NCI-H1417 (cell line): ENCODE data around the gene CD58.
A peak's percentile ranks its signal among the peaks of the same experiment; 100 is the strongest.
"Not testable (repeated sequence)": the region's sequence is repeated elsewhere in the genome, so short reads cannot be mapped to it uniquely, and the experiment has no call there.

Source experiments
- DNase-seq, 3 experiments: peaks; one replicate each; lab custom pipeline; 2025; lab: John Stamatoyannopoulos, UW

CD58 gene, protein sequence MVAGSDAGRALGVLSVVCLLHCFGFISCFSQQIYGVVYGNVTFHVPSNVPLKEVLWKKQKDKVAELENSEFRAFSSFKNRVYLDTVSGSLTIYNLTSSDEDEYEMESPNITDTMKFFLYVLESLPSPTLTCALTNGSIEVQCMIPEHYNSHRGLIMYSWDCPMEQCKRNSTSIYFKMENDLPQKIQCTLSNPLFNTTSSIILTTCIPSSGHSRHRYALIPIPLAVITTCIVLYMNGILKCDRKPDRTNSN

DNA sequence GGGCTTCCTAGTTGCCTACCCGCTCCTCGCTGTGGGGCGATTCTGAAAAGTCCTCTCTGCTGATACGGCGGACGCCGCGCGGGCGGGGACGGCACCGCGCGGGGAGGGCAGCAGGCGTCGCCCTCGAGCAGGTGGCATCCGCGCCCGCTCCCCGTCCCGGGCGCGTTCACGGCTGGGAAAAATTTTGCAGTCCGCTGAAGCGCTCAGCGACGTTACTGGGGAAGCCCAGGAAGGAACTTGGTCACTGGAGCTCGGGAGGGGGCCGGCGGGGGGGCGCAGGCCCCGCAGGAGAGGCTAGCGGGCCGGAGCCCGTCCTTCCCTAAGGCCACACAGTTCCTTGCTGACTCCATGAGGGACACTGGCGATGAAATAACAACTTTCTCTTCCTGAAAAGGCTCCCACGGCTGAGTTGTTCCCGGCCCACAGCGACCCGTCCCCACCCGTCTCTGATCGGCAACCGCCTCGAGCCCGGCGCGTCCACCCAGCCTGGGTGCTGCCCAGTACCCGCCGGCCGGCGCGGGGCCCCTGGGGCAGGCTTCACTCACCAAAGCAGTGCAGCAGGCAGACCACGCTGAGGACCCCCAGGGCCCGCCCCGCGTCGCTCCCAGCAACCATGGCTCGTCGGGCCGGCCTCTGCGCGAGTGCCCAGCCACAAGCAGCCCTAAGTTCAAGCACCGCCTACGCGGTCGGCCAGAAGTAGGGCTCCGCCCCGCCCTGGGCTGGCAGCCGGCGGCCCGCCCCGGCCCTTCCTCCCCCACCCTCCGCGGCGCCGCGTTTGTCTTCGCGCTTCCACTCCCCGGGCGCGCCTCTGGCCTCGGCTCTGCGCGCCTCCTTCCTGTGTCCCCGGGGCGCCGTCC, at the start of gene CD58:
TSS of gene CD58 (minus strand) at position 669 of the 857 bp plus-strand sequence. CDS start at position 615, 54 bp downstream.
- DNase-seq = peak; percentile 81 to 86 (median 82)

DNA sequence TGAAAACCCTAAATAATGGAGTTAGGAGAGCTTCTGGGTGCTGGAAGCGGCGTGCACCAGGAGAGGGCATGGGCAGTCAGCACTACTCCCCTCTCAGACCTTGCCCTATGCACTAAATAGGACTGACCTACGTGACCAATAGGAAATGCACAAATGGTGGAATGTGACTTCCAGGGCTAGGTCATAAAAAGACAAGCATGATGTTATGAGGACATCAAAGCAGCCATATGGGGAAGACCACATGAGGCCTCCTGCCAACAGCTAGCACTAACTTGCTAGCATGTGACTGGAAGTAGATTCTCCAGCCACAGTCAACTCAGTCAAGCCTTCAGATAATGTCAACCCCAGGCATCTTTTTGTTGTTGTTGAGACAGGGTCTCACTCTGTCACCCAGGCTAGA, 49.6 kb upstream of the CD58 start:
- DNase-seq = not testable (repeated sequence)

DNA sequence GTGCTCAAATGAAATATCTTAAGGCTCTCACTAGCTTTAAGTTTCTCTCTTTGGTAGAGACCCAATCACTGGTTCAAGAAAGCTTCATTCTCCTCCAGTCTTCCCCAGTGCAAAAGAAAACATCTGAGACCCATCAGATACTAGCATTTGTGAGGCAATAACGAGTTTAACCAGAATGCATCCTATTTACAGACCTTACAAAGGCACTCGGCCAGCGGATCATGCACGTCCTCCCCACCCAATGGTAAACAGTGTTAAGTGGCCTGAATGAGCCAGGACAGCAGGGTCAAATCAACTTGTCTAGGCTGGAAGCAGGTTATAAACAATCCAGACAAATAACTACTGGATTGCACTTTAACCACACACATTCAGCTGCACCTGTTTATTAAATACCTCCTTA, 48.3 kb upstream of the CD58 start:
- peak in 2 of 3 experiments; percentile 16 to 70 for DNase-seq

DNA sequence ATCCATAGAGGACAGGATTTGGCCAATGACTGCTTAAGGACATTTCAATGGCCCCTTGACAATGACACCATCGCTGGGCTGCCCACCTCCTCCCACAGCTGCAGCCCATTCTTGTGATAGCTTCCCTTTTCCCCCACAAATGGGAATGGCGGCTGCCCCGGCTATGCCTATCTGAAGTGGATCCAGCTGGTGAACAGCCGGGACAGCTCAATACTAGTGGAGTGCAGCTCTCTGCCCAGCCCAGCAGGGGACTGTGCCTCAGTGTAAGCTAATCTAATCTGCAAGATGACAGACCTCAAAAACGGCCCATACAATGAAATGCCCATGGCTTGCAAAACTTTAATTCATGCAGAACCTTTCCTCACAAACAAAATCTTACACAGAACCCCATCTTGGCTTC, 47.0 kb upstream of the CD58 start:
- DNase-seq = not testable (repeated sequence)

DNA sequence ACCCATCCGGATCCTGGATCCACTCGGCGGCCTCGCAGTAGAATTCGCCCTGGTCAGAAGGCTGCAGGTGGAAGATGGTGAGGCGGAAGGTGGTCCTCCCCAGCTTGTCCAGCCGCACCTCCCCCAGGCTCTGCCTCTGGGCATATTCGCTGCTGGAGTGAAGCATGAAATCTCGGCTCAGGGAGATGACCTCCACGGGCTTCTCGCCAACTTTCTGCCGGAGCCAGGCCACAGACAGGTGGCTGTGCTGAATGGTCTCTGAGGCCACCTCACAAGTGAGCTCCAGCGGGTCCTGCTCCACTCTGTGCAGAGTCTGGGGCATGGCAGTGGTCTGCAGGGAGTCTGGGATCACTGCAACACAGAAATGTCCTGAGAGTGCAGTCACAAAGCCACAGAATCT, 43.0 kb upstream of the CD58 start:
- not testable (repeated sequence) for DNase-seq

DNA sequence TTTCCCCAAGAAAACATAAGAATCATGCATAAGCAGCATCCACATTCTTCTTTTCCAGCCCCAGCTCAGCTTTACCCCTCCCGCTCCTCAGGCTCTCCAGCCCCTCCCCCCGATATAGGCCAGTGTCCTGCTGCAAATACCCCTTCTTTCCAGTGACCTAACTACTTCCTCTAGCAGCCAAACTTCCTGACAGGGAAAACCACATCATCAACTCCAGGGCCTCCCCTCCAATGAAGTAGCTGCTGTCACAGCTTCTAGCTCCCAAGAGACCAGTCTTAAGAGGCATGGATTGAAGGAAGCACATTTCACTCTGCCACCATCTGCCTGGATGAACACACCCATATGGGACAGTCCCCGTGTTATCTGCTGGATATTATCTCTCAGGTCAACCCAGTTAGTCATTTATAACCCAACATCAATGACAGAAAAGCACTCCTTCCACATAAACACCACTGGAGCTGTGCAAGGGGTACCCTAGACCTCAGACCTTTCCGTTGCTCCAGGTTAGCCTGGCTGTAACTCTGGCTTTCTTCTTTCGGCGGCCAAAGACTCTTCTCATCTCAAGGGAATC, 39.1 kb upstream of the CD58 start:
- peak in 1 of 3 experiments; percentile 81 for DNase-seq

DNA sequence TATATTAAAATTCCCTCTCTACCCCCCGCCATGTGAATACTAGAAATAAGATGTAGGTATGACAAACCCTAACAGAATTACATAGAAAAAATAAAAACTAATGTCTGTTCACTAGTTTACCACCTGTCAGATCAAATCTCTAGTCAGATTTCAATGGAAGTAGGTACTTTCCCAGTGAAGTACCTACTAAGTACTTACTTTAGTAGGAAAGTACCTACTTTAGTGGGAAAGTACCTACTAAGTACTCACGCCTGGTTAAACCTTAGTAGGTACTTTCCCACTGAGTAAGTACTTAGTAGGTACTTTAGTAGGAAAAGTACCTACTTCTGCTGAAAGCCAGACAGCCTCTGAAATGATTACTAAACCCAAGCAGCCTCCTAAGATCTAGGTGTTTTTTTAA, 38.0 kb upstream of the CD58 start:
- not testable (repeated sequence) for DNase-seq

DNA sequence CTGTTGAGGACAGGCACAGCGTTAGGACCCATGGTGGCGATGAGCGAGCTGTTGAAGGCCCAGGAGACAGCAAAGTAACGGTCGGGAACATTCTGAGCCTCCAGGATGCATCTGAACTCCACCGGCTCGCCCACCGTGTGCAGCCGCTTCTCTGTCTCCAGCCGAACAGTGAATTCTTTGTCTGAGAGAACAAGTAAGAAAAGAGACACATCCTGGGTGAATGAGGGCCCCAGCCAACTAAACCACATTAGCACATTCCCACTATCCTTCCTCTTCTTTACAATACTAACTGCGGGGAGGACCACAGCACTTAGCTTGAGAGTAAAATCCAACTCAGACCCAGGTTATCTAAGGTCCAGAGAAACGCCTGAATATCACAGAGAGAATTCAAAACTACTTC, 37.3 kb upstream of the CD58 start:
- not testable (repeated sequence) for DNase-seq

DNA sequence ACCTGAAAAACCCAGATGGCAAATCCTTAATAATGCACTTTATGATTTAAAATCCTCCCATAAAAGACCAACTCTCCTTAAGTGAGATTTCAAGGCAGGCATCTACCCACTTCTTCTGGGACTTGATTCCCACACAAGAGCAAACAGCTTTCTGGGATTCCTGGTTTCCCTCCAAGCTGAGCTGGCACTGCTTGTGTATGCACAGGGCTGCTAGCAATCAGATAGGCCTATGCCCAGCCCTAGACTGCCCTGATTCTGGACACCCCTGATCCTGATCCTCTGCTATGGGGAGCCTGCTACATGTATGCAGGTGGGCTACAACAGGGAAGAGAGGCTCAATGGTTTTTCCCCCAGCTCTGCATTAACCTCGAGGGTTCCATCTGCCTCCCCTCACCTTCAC, 36.6 kb upstream of the CD58 start:
- not testable (repeated sequence) for DNase-seq

DNA sequence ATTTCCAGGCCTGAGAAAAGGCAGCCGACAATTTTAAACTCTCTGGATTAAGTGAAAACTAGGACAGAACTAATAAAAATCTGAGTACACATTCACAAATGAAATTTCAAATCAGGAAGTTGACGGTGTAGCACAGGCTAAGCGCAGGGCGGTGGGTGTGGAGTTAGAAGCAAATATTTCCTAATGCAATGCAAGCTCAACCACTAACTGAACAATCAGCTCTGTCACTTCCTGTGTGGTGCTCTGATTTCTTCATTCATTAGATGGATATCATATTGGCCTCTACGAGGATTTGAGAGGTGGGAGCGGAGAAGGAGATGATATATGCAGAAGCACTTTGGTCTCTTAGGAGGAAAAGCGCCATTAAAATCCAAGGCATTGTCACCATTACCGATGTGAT, 35.2 kb upstream of the CD58 start:
- not testable (repeated sequence) for DNase-seq

DNA sequence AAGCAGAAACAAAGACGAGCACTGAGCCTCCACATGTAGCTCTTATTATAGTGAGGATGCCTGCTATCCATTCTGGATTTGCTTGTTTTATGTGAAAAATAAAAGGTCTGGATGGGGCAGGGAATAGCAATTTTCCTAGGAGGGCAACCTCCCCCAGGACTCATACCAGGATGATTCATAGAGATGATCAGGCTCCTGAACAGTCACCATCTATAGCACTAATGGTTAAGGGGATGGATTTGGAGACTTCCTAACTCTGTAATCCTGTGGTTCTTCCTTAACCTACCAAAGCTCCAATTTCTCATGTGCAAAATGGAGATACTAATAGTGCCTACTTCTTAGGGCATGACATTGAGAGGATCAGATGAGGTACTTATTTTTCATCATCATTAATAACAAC, 34.5 kb upstream of the CD58 start:
- DNase-seq = no peak

DNA sequence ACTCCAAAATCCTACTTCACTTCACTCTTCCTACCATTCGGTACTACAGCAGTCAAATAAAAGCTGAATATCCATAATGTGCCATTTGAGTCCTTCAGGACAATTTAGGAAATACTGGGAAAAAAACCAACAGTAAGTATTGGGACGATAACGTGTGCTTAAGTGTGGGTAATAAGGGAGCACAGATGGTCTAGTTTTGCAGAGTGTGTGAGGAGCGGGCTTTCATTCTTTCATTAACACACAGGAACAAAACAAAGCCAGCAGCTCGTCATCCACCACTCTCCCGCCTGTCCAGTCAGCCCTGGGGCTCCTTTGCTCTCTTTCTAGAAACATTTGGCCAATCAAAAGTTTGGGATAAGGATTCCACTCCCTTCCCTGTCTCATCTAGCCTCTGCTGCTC, 33.6 kb upstream of the CD58 start:
- DNase-seq = not testable (repeated sequence)

DNA sequence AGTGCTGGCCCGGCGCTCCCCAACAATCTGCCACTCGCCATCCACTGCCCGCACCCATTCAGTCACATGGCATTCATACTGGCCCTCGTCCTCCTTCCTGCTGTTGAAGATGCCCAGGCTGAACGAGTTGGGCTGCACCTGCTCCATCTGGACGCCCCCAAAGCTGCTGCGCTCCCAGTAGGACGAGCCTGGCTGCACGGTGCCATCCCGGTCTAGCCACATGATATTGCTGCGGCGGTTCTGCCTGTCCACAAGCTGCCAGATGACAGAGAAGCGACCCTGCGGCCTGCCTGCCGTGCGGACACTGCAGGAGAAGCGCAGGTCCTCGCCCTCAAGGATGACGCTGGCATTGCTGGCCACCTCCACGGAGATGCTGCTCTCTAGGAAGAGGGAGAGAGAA, 32.8 kb upstream of the CD58 start:
- DNase-seq = not testable (repeated sequence)

DNA sequence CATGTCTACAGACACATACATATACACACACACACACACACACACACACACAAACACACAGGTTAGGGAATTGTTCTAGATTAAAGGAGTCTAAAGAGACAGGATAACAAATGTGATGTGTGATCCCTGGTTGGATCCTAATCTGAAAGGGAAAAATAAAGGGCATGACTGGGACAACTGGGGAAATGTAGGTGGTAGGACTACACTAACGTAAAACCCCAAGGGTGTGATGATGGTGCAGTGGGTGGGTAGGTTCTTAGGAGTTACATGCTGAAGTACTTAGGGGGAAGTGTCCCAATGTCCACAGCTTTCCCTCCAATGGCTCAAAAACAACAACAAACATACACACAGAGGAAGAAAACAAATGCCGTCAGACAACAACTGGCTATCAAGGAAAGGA, 28.5 kb upstream of the CD58 start:
- DNase-seq = not testable (repeated sequence)

DNA sequence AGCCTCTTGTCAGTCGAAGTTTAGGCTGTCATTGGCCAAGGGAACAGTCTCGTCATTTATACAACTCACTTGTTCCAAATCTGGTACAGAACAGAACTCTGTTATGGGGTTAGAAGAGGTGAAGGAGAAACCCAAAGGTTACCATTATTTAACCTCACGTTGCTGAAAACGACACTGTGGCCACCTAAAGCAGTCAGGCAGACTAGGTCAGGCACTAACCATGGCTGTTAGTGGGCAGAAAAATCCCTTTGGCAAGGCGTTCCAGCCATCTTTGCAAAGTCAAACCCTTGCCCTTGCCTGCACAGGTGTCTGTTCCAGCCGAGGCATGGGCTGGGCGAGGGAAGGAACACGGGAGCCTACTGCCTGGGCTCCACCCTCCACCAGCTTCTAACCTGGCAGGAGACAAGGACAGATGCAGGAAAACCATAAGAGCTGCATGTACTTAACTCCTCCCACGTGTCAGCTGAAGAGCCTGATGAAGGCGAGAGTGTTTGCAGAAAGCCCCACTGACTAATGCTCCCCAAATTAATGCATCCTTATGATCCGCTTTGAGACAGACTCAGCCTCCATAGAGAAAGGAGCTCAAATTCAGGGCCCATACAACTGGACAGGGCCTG, 27.7 kb upstream of the CD58 start:
- peak in 1 of 3 experiments; percentile 34 for DNase-seq

DNA sequence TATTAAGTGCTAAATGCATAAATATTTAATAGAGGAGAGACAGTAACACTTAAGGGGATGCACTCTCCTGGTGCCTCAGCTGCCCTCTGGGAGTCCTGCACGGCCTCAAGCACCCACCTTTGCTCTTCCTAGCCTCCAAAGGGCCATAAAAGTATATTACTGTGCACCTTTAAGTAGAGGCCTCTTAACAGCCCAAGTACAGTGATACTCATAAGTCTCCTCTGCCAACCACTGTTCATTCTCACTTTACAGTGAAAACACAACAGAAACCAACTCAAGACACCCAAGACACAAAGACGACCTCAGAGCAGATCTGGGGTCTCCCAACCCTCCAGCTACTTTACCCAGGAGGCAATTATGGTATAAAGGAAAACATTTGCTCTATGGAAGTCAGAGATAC, 26.6 kb upstream of the CD58 start:
- not testable (repeated sequence) for DNase-seq

DNA sequence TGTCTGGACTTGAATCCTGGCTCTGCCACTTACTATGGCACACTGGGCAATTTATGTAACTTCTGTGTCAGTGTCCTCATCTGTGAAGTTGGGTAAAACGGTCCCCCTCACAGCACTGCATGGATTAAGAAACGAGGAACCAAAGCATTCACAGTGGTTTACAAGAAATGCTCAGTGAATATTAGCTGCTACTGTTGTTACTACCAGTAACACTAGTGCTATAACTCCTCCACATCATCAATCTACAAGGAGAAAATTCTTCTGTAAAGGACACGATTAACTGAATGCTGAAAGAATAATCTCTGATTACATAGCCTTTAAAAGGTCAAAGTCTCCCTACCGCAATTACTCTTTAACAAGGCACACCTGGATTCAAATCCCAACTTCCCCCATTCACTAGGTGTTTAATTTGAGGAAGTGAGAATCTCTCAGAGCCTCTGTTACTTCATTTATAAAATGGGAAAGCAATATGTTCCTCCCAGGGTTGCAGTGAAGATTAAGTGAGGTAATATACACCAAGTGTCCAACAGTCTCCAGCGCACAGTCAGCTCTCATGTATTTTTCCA, 26.0 kb upstream of the CD58 start:
- not testable (repeated sequence) for DNase-seq

DNA sequence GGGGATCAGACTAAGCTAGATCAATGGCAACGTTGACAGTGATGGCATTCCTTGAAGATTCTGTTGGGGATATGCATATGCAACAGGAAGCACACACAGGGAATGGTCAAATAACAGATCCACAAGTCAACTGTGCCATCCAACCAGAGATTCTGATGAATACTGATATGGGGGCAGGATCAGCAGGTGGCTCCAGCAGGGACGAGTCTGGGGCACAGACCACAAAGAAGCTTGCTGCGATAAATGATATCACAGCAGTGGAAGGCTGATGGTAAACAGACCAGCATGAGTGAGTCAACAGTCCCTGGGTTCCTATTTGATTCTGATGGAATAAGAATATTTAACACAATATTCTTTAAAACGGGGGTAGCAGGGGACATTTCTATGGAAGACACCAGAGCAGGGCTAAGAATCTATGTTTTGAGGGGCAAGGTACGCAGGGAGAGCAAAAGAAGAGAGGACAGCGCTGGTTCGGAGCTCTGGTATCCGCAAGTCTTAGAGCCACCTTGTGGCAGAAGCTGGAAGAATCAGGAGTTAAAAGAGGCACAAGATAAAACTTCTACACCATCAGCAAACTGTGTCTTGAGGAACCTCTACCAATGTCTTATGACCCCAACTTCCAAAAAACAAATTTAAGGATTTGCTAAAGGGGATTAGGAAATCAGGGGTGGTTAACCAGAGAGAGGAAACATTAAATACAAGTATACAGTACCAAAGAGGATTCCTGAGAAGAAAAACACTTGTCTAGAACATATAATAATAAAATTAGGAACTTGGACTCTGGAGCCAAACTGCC, 25.3 kb upstream of the CD58 start:
- DNase-seq = peak in 2 of 3 experiments; percentile 25

DNA sequence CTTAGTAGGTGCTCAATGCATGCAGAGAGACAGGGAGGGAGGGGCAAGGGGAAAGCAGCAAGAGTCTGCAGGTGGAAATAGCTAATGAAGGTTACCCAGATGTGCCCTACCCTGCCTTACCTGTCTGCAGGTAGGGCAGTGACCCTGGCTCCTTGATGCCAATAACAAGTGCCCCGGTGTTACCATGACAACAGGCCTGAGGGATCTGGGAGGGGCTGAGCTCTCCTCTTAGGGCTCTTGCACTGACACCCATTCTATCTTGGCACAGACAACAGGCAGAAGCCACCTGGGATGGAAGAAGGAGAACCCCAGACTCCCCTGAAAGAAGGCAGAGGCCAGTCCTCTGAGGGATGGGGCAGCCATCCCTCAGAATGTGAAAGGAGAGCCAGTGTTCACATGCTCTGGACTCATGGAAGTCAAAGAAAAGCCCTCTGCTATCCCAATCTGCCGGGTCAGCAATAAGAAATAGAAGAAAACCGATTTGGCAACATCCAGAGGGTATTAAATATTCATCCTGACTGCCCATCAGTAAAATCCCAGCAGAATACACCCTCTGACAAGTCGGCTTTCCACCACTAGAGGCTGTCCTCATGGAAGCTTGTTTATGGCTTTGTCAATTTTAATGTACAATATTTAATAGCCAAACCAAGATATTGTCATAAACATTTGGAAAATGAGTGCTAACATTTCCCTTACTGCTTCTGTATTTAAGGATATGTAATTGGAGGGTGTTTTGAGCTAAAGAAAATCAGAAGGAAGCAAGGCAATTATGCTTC, 24.4 kb upstream of the CD58 start:
- DNase-seq = peak in 1 of 3 experiments; percentile 9

DNA sequence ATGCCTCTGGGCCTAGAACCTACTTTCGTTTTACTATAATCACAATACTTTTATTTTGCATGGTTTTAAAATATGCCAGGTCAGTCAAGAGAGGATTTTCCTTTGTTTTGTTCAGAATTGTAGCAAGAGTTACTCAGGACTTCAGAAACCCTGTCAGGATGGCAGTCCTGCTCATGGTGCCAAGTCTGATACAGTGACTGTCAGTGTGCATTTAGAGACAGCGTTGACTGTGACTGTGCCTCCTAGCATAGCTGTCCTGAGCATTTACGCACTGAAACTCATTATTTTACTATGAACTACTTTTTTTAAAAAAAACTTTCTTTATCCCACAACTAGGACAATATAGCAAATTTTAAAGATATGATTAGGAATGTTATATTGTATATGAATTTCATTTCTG, 23.2 kb upstream of the CD58 start:
- DNase-seq = not testable (repeated sequence)
